ENCODE measurements around the gene TRIM17.

DNA sequence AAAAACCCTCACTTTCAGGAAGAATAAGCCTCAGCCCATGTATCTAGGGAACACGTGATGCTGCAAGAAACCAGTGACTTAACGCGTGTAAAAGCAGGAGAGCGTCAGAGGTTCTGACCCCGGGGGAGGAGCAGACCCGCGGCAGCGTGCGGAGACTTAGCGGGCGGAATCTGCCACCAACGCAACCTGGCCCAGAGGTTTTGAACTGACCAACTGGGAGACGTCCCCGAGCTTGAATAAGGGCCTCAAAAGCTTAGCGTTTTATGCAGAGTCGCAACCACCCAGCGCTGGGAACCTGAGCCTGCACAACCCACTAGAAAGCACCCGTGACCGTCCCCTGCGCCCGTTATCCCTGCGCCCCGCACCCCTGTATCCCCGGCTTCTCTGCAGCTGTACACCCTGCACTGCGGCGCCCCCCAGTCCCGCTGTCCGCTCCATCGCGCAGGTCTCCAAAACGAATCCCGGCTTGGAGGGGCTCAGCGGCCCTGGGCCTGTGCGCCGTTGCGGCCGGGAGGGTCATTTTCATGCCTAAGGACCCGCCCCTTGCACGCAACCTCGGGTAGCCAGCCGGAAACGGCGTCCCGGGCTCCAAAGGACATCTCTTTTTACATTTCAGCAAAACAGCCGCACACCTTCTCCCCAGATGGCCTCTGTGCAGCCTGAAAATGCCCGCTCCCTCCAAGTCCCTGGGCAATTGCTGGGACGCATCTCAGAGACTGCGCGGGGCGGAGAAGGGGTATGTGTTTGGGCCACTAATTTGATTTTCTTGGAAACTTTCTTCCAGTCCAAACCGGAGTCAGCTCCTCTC lies 29.4 kb upstream of the TRIM17 start:
- TF ChIP-seq, protein P1, sequence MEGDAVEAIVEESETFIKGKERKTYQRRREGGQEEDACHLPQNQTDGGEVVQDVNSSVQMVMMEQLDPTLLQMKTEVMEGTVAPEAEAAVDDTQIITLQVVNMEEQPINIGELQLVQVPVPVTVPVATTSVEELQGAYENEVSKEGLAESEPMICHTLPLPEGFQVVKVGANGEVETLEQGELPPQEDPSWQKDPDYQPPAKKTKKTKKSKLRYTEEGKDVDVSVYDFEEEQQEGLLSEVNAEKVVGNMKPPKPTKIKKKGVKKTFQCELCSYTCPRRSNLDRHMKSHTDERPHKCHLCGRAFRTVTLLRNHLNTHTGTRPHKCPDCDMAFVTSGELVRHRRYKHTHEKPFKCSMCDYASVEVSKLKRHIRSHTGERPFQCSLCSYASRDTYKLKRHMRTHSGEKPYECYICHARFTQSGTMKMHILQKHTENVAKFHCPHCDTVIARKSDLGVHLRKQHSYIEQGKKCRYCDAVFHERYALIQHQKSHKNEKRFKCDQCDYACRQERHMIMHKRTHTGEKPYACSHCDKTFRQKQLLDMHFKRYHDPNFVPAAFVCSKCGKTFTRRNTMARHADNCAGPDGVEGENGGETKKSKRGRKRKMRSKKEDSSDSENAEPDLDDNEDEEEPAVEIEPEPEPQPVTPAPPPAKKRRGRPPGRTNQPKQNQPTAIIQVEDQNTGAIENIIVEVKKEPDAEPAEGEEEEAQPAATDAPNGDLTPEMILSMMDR (IDR thresholded peaks at IDR 0.05; ENCODE audit: low read length): no peak
- TF ChIP-seq EZH2phosphoT487 (IDR thresholded peaks at IDR 0.05; ENCODE audit: low read length) (no peak), EZH2 (optimal IDR thresholded peaks at IDR 0.05; ENCODE audit: low read depth, low read length) (no peak)
